Endothelial cell of umbilical vein (primary cell): ENCODE data around the gene DHRS1. TPM values are rescaled to one million over a fixed set of nuclear protein-coding genes. Genes with fewer than 3 reads are reported as not detected.

Source experiments
- BruUV-seq: library from RNA; stranded (reverse); fragments of 400-500 nt; replicated peaks from 2 replicates; lab custom pipeline; 2021; lab: Mats Ljungman, UMichigan
- CTCF ChIA-PET: fragments of 300-600, 350-600 bp; sonication (Branson Sonifier 250); formaldehyde crosslinking; loops from one replicate; lab custom pipeline; 2021; ENCODE audit warnings: antibody characterized with exemption, inconsistent platforms; lab: Charles Lee
- POLR2A ChIA-PET: fragments of 300-600, 350-600 bp; sonication (Branson Sonifier 250); formaldehyde crosslinking; loops from one replicate; lab custom pipeline; 2021; ENCODE audit warnings: antibody characterized with exemption, inconsistent platforms; lab: Charles Lee
- DNase-seq: peaks from one replicate; pipeline ENCODE4 v3.0.0-alpha.2; 2011; ENCODE audit warnings: low read depth, low spot score
- FAIRE-seq: peaks from 2 replicates; lab custom pipeline; 2011; peaks lifted over from hg19 to GRCh38; lab: Jason Lieb, UNC
- H2AFZ ChIP-seq: 2 replicates; pipeline ENCODE4 v1.6.0; 2012; ENCODE audit warnings: low read depth, low read length, control low read depth, inconsistent platforms
- H3K27ac ChIP-seq: 2 replicates; pipeline ENCODE4 v1.5.1; 2011; ENCODE audit warnings: low read depth, mild to moderate bottlenecking, control low read depth, low read length, moderate library complexity; ENCODE audit not compliant: insufficient read depth
- H3K27me3 ChIP-seq, 2 experiments: 2 replicates each; pipeline versions ENCODE4 v1.6.0 to v1.6.1; 2011; ENCODE audit warnings: low read length in 2 of 2, mixed read lengths in 1 of 2; ENCODE audit not compliant: control insufficient read depth in 2 of 2, insufficient read depth in 2 of 2
- H3K36me3 ChIP-seq, 2 experiments: 2 replicates in 1 of 2; 3 replicates in 1 of 2; pipeline ENCODE4 v1.5.1; 2011; ENCODE audit warnings: low read length in 2 of 2, mild to moderate bottlenecking in 1 of 2, moderate library complexity in 1 of 2; ENCODE audit not compliant: control insufficient read depth in 2 of 2, insufficient read depth in 2 of 2; ENCODE audit errors: extremely low read depth in 1 of 2
- H3K4me1 ChIP-seq: 3 replicates; pipeline ENCODE4 v1.5.1; 2011; ENCODE audit warnings: mild to moderate bottlenecking, low read length; ENCODE audit not compliant: control insufficient read depth, insufficient read depth; ENCODE audit errors: extremely low read depth
- H3K4me2 ChIP-seq: 2 replicates; pipeline ENCODE4 v1.6.1; 2011; ENCODE audit warnings: low read length, control low read depth, mixed read lengths; ENCODE audit not compliant: insufficient read depth
- H3K4me3 ChIP-seq, 3 experiments: fragments of 200-600 bp in 1 of 3; sonication (generic), shearing (Covaris generic) in 1 of 3; replicated peaks in 1 of 3; 2 replicates each; pipeline ENCODE4 v1.5.1; 2011 to 2016; ENCODE audit warnings: control low read depth in 3 of 3, low read length in 3 of 3, mild to moderate bottlenecking in 2 of 3, inconsistent platforms in 1 of 3, low read depth in 1 of 3, moderate library complexity in 1 of 3; ENCODE audit not compliant: insufficient read depth in 1 of 3
- H3K79me2 ChIP-seq: 2 replicates; pipeline ENCODE4 v1.6.0; 2012; ENCODE audit warnings: low read length, inconsistent platforms; ENCODE audit not compliant: control insufficient read depth, insufficient read depth
- H3K9ac ChIP-seq: replicated peaks from 2 replicates; pipeline ENCODE3; 2011; ENCODE audit warnings: low read length, control low read depth; ENCODE audit not compliant: insufficient read depth; ENCODE audit errors: extremely low read depth
- H3K9me1 ChIP-seq: replicated peaks from 3 replicates; pipeline ENCODE4 v1.6.0; 2011; ENCODE audit warnings: mild to moderate bottlenecking, low read length; ENCODE audit not compliant: control insufficient read depth, insufficient read depth; ENCODE audit errors: extremely low read depth
- H3K9me3 ChIP-seq: replicated peaks from 2 replicates; pipeline ENCODE4 v1.5.1; 2012; ENCODE audit warnings: low read length, inconsistent platforms; ENCODE audit not compliant: control insufficient read depth, insufficient read depth
- H4K20me1 ChIP-seq: replicated peaks from 2 replicates; pipeline ENCODE3; 2011; ENCODE audit warnings: mild to moderate bottlenecking, low read length; ENCODE audit not compliant: control insufficient read depth, insufficient read depth; ENCODE audit errors: extremely low read depth
- CTCF ChIP-seq, 2 donors: IDR thresholded peaks; 1 replicate in 1 of 2; 2 replicates in 1 of 2; pipeline ENCODE4 v1.5.1; 2011; ENCODE audit warnings: low read length in 2 of 2, mild to moderate bottlenecking in 2 of 2, moderate library complexity in 2 of 2, control low read depth in 1 of 2, inconsistent platforms in 1 of 2, low read depth in 1 of 2; ENCODE audit not compliant: insufficient read depth in 1 of 2; ENCODE audit errors: extremely low read depth in 1 of 2
- EZH2 ChIP-seq: IDR thresholded peaks from 2 replicates; pipeline ENCODE4 v1.6.1; 2012; ENCODE audit warnings: borderline replicate concordance, low read depth, mild to moderate bottlenecking, moderate library complexity, low read length, inconsistent platforms; ENCODE audit not compliant: severe bottlenecking
- FOS ChIP-seq: IDR thresholded peaks from 2 replicates; pipeline ENCODE4 v1.6.1; 2011; ENCODE audit warnings: mild to moderate bottlenecking, low read length, moderate library complexity, borderline replicate concordance; ENCODE audit not compliant: insufficient read depth
- GATA2 ChIP-seq: IDR thresholded peaks from 2 replicates; pipeline ENCODE4 v1.7.0; 2011; ENCODE audit warnings: low read depth, mild to moderate bottlenecking, moderate library complexity, mixed read lengths, low read length; ENCODE audit not compliant: insufficient read length, insufficient read depth
- JUN ChIP-seq: IDR thresholded peaks from 2 replicates; pipeline ENCODE4 v1.6.1; 2011; ENCODE audit warnings: borderline replicate concordance, low read depth; ENCODE audit not compliant: insufficient read length, insufficient read depth
- MYC ChIP-seq: IDR thresholded peaks from one replicate; pipeline ENCODE4 v1.6.1; 2011; ENCODE audit warnings: mild to moderate bottlenecking, low read depth, low read length
- POLR2A ChIP-seq: IDR thresholded peaks from 2 replicates; pipeline ENCODE4 v1.6.1; 2012; ENCODE audit warnings: low read depth, mild to moderate bottlenecking, control low read depth, low read length
- POLR2AphosphoS5 ChIP-seq: IDR thresholded peaks from 2 replicates; pipeline ENCODE4 v1.6.1; 2012; ENCODE audit warnings: low read depth, mild to moderate bottlenecking, control low read depth, low read length, moderate library complexity; ENCODE audit not compliant: insufficient read depth
- dilution Hi-C: fragments of 300-500 bp; cut with MboI; formaldehyde crosslinking; loops from one replicate; pipeline ENCODE4 v1.15.0; 2019; ENCODE audit warnings: low sequenced_read_pairs; ENCODE audit not compliant: extremely low pct_ligation_motif_present
- intact Hi-C: fragments of 100-400 bp; cut with micrococcal nuclease; formaldehyde crosslinking; loops from one replicate; pipeline ENCODE4 v1.10.0; 2022
- polyA plus RNA-seq, 4 experiments: library from polyadenylated mRNA; depleted of rRNA in 3 of 4; stranded (reverse) in 3 of 4; unstranded in 1 of 4; fragments of >200 nt; gene quantifications; 2 replicates each; pipeline versions ENCODE4 v1.2.1 to v1.2.3, GENCODE V29; 2011 to 2012; ENCODE audit warnings: missing spikeins in 1 of 4
- total RNA-seq: library from RNA; stranded (reverse); gene quantifications from 2 replicates; pipeline ENCODE4 v1.2.3, GENCODE V29; 2021
- TF ChIP-seq, protein P1 (sequence below): IDR thresholded peaks from 2 replicates; pipeline ENCODE4 v1.6.1; 2011; ENCODE audit not compliant: insufficient read depth, insufficient read length

The DHRS1 gene
- total and polyA plus RNA-seq, 2 donors (not counting 3 experiments of a cell fraction or from before 2014, with no cell fraction given): 18.0 to 69.5 TPM

DNA sequence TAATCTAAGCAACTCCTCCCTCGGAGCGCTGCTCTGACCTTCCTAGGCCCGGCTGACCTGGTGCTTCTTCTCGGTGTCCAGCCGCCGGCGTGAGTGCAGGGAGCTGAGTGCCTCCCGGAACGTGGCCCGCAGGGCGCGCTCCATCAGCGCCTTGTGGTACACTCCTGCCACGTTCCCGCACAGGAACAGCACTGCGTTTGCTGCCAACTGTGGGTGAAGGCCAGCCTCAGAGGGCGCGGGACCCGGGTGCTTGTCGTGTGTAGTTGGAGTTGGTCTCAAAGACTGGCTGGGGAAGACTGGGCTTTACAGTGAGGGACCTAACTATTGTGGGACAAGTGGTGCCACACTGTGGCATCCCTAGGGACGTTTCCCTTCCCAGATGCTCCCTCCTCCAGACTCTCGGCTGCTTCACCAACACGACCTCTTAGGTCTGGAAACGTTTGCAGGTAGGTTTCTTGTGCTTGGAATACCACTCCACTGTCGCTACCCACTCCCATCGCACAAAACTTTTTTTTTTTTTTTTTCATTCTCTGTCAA is 32.2 kb upstream of the DHRS1 start:
- DNase-seq (no peak), FAIRE-seq (no peak)
- H4K20me1 ChIP-seq: no peaks in the 10 kb centered on the region
- no peak overlapping the region for H3K4me2 ChIP-seq
- no peaks in the 10 kb centered on the region for H3K9me3 ChIP-seq
- H3K9me1 ChIP-seq: no peaks in the 10 kb centered on the region
- H3K27me3 ChIP-seq: no peaks in the 10 kb centered on the region
- ChIA-PET POLR2A (interaction anchor here (0.7 to 3.1 kb wide), 2 partner anchors 99 to 104 kb away, joined by 7 to 32 read pairs; partner anchors contain the start of genes CBLN3 and KHNYN), CTCF (interaction anchor here (0.7 to 20.1 kb wide), 22 partner anchors 10 to 1236 kb away, joined by 3 to 811 read pairs (median 8); partner anchors contain the start of genes CBLN3, CIDEB, DCAF11 and KHNYN)
- TF ChIP-seq GATA2 (no peak), CTCF (IDR thresholded peaks at IDR 0.05; ENCODE audit: extremely low read depth in 1 of 2, insufficient read depth in 1 of 2, low read depth in 1 of 2, low read length in 2 of 2) (no peak), EZH2 (no peak), FOS (no peak), JUN (no peak), MYC (no peak), POLR2AphosphoS5 (no peak), POLR2A (no peak)
- TF ChIP-seq, protein P1, sequence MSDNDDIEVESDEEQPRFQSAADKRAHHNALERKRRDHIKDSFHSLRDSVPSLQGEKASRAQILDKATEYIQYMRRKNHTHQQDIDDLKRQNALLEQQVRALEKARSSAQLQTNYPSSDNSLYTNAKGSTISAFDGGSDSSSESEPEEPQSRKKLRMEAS: no peak
- no TSS peak for BruUV-seq
- no peak overlapping the region for H3K4me3 ChIP-seq
- intact Hi-C loops (no loop called here), dilution Hi-C loops (no loop called here)
- H2AFZ ChIP-seq: no peak overlapping the region
- no peak overlapping the region for H3K9ac ChIP-seq
- H3K27ac ChIP-seq: no peak overlapping the region
- peaks cover 32% of the 10 kb centered on the region for H3K4me1 ChIP-seq
- no peaks in the 10 kb centered on the region for H3K79me2 ChIP-seq
- peaks cover 0 to 8% of the 10 kb centered on the region in 2 experiments for H3K36me3 ChIP-seq
